Erythroblast (primary cell): Measurements from ENCODE around the gene PDGFB.

ENCODE experiments used
- GATA1 ChIP-seq: IDR thresholded peaks from 2 replicates; pipeline ENCODE4 v1.6.1; 2011; ENCODE audit warnings: low read depth, mild to moderate bottlenecking, control low read depth, low read length, moderate library complexity
- POLR2A ChIP-seq: IDR thresholded peaks from 2 replicates; pipeline ENCODE4 v1.6.1; 2011; ENCODE audit warnings: mild to moderate bottlenecking, low read length

DNA sequence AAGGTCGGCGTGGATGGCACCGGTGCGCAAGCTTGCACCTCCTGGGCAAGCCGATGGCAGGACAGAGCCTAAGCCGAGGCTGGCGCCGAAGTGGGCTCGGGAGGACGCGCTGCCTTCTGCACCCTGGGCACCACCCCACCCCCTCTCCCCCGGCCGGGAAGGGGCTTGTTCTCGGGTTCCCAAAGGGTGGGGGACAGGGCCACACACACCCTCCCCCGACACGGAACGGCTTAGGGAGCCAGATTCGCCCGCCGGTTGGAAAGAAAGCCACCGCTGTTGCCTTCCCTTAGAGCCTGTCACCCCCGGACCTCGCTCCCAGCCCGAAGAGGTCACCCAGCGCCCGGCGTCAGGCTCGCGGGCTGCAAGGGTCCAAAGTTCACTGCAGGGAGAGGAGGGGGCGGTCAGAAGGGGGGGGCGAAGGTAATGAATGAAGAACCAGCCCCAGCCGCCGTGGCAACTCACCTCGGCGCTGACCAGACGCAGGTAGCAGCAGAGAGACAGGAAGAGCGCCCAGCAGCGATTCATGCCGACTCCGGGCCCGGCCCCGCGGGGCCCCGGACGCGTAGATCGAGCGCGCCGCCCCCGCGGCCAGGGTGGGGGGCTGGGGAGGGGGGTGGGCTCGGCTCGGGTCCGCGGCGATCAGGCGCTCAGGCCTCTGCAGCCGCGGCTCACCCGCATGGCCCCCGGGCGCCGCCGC, 1.2 kb downstream of the PDGFB start:
- TF ChIP-seq POLR2A (no peak), GATA1 (no peak)
